Embryonic facial prominence (tissue), 1 donor: ENCODE results near the gene REPS2.
"Not testable (repeated sequence)": the region's sequence is repeated elsewhere in the genome, so short reads cannot be mapped to it uniquely, and the experiment has no call there.

ENCODE experiments used
- DNase-seq: peaks from one replicate; pipeline ENCODE4 v3.0.0-alpha.2; 2016; ENCODE audit errors: extremely low spot score

Gene REPS2

GRCh38 chrX:16963216-16963615 lies 16.8 kb downstream of the REPS2 start:
- DNase-seq: no peak

GRCh38 chrX:16964976-16965375 lies 18.5 kb downstream of the REPS2 start:
- not testable (repeated sequence) for DNase-seq

GRCh38 chrX:16966752-16967448 lies 20.4 kb downstream of the REPS2 start:
- no peak for DNase-seq

GRCh38 chrX:16968753-16969152 lies 22.3 kb downstream of the REPS2 start:
- DNase-seq: not testable (repeated sequence)

GRCh38 chrX:16970977-16971376 lies 24.5 kb downstream of the REPS2 start:
- no peak for DNase-seq

GRCh38 chrX:16971694-16972093 lies 25.2 kb downstream of the REPS2 start:
- DNase-seq: no peak

- DNase-seq: no peak
These were observed 28.8 kb downstream of the REPS2 start for GRCh38 chrX:16975233-16975632.

GRCh38 chrX:16977771-16978170 lies 31.3 kb downstream of the REPS2 start:
- no peak for DNase-seq

- no peak for DNase-seq
These were observed 31.9 kb downstream of the REPS2 start for GRCh38 chrX:16978193-16978984.

- no peak for DNase-seq
These were observed 32.8 kb downstream of the REPS2 start for GRCh38 chrX:16979226-16979625.

- DNase-seq: no peak
These were observed 34.8 kb downstream of the REPS2 start for GRCh38 chrX:16981209-16981608.

- no peak for DNase-seq
These were observed 35.5 kb downstream of the REPS2 start for GRCh38 chrX:16981980-16982379.

GRCh38 chrX:16983051-16983450 lies 36.6 kb downstream of the REPS2 start:
- no peak for DNase-seq

GRCh38 chrX:16985286-16985685 lies 38.8 kb downstream of the REPS2 start:
- DNase-seq: no peak

GRCh38 chrX:16986169-16986568 lies 39.7 kb downstream of the REPS2 start:
- no peak for DNase-seq

- no peak for DNase-seq
These were observed 43.3 kb downstream of the REPS2 start for GRCh38 chrX:16989750-16990149.

- no peak for DNase-seq
These were observed 44.4 kb downstream of the REPS2 start for GRCh38 chrX:16990839-16991238.

- DNase-seq: no peak
These were observed 46.0 kb downstream of the REPS2 start for GRCh38 chrX:16992445-16992844.

- DNase-seq: no peak
These were observed 46.5 kb downstream of the REPS2 start for GRCh38 chrX:16992951-16993350.

GRCh38 chrX:16993791-16994318 lies 47.4 kb downstream of the REPS2 start:
- no peak for DNase-seq

GRCh38 chrX:16994736-16995135 lies 48.3 kb downstream of the REPS2 start:
- no peak for DNase-seq

- no peak for DNase-seq
These were observed 50.9 kb downstream of the REPS2 start for GRCh38 chrX:16997313-16997712.

- DNase-seq: no peak
These were observed 52.8 kb downstream of the REPS2 start for GRCh38 chrX:16999275-16999674.
